Activated naive CD8-positive, alpha-beta T cell treated with anti-CD3 and anti-CD28 coated beads, Interleukin-2, amount 10 ng/mL, durations not matched to agents 7 days and 5 days (primary cell): ENCODE results near the gene CARM1. TPM values are rescaled to one million over a fixed set of nuclear protein-coding genes. Genes with fewer than 3 reads are reported as not detected.
"Not testable (repeated sequence)": the region's sequence is repeated elsewhere in the genome, so short reads cannot be mapped to it uniquely, and the experiment has no call there.

Source experiments
- ATAC-seq: fragments of 150-1000 bp; cut with Tn5 transposase; one replicate; pipeline ENCODE4 v1.10.0; 2021; ENCODE audit warnings: low read depth, moderate library complexity
- POLR2A ChIA-PET: fragments of 350-600 bp; sonication (Branson Sonifier 250); formaldehyde crosslinking; loops from one replicate; lab custom pipeline; 2021; ENCODE audit warnings: antibody characterized with exemption; lab: Charles Lee
- DNase-seq: peaks from one replicate; pipeline ENCODE4 v3.0.0; 2021
- H3K27ac Mint-ChIP-seq: one replicate; pipeline ENCODE4 v1.8.0; 2022; ENCODE audit warnings: mild to moderate bottlenecking, mixed read lengths
- H3K27me3 Mint-ChIP-seq: one replicate; pipeline ENCODE4 v1.8.0; 2022; ENCODE audit warnings: mild to moderate bottlenecking, moderate library complexity, mixed read lengths
- H3K36me3 Mint-ChIP-seq: one replicate; pipeline ENCODE4 v1.8.0; 2021; ENCODE audit warnings: mild to moderate bottlenecking, mixed read lengths
- H3K4me1 Mint-ChIP-seq: one replicate; pipeline ENCODE4 v1.8.0; 2021; ENCODE audit warnings: mixed read lengths
- H3K4me3 Mint-ChIP-seq: one replicate; pipeline ENCODE4 v1.8.0; 2022; ENCODE audit warnings: mild to moderate bottlenecking, moderate library complexity, mixed read lengths
- H3K9me3 Mint-ChIP-seq: one replicate; pipeline ENCODE4 v1.8.0; 2021; ENCODE audit warnings: mixed read lengths
- total RNA-seq, 2 experiments: library from RNA; stranded (reverse); gene quantifications; one replicate each; pipeline ENCODE4 v1.2.3, GENCODE V29; 2021

Gene CARM1
- total RNA-seq, 2 experiments from 2014 or later = 28.3 to 31.5 TPM

- H3K4me1 Mint-ChIP-seq = peaks cover 26% of the 10 kb centered on the region
- H3K9me3 Mint-ChIP-seq = no peaks in the 10 kb centered on the region
- ATAC-seq (peak; percentile 2), DNase-seq (peak; percentile 70)
- POLR2A ChIA-PET = interaction anchor here (1.0 to 2.7 kb wide), 6 partner anchors 9 to 503 kb away, joined by 3 to 10 read pairs (median 3); partner anchors contain the start of genes DNM2, SWSAP1 and TMED1
- H3K27me3 Mint-ChIP-seq = no peaks in the 10 kb centered on the region
- peak overlapping the region; percentile 87 for H3K4me3 Mint-ChIP-seq
- peaks cover 1% of the 10 kb centered on the region for H3K36me3 Mint-ChIP-seq
- peak overlapping the region; percentile 83 for H3K27ac Mint-ChIP-seq
Measured at GRCh38 chr19:10871711-10872545, 575 bp downstream of the CARM1 start.

GRCh38 chr19:10872546-10873107, 1.3 kb downstream of the CARM1 start:
- Mint-ChIP-seq H3K27me3 (no peaks in the 10 kb centered on the region), H3K4me3 (peak overlapping the region; percentile 87), H3K36me3 (peaks cover 1% of the 10 kb centered on the region), H3K4me1 (peaks cover 25% of the 10 kb centered on the region), H3K27ac (peak overlapping the region; percentile 83), H3K9me3 (no peaks in the 10 kb centered on the region)
- POLR2A ChIA-PET = interaction anchor here (0.5 to 1.3 kb wide), 4 partner anchors 8 to 306 kb away, joined by 3 to 5 read pairs (median 4); partner anchors contain the start of gene TMED1
- DNase-seq (no peak), ATAC-seq (no peak)

GRCh38 chr19:10874024-10874423, 2.7 kb downstream of the CARM1 start:
- ATAC-seq (no peak), DNase-seq (no peak)
- H3K36me3 Mint-ChIP-seq = peaks cover 1% of the 10 kb centered on the region
- POLR2A ChIA-PET = interaction anchor here (0.6 kb wide), 1 partner anchor 8 kb away, joined by 3 read pairs; no protein-coding TSS in a partner anchor
- peak overlapping the region; percentile 25 for H3K4me3 Mint-ChIP-seq
- H3K27me3 Mint-ChIP-seq = no peaks in the 10 kb centered on the region
- H3K4me1 Mint-ChIP-seq = peaks cover 26% of the 10 kb centered on the region
- H3K9me3 Mint-ChIP-seq = no peaks in the 10 kb centered on the region
- no peak overlapping the region for H3K27ac Mint-ChIP-seq

GRCh38 chr19:10876459-10877240, 5.3 kb downstream of the CARM1 start:
- POLR2A ChIA-PET = interaction anchor here (0.6 kb wide), 1 partner anchor 22 kb away, joined by 3 read pairs; no protein-coding TSS in a partner anchor
- H3K9me3 Mint-ChIP-seq = no peaks in the 10 kb centered on the region
- ATAC-seq = no peak
- no peak overlapping the region for H3K4me3 Mint-ChIP-seq
- no peaks in the 10 kb centered on the region for H3K27me3 Mint-ChIP-seq
- no peak for DNase-seq
- no peak overlapping the region for H3K27ac Mint-ChIP-seq
- peaks cover 1% of the 10 kb centered on the region for H3K36me3 Mint-ChIP-seq
- peaks cover 27% of the 10 kb centered on the region for H3K4me1 Mint-ChIP-seq

- H3K36me3 Mint-ChIP-seq, H3K4me3 Mint-ChIP-seq, H3K27me3 Mint-ChIP-seq, DNase-seq, POLR2A ChIA-PET, H3K9me3 Mint-ChIP-seq, ATAC-seq: not testable (repeated sequence)
- H3K4me1 Mint-ChIP-seq = peaks cover 27% of the 10 kb centered on the region
- peak overlapping the region; percentile 78 for H3K27ac Mint-ChIP-seq
Measured at GRCh38 chr19:10877608-10878007, 6.3 kb downstream of the CARM1 start.

- Mint-ChIP-seq H3K4me3 (peak overlapping the region; percentile 25), H3K36me3 (no peaks in the 10 kb centered on the region), H3K9me3 (no peaks in the 10 kb centered on the region), H3K27ac (peak overlapping the region; percentile 78), H3K4me1 (peaks cover 23% of the 10 kb centered on the region), H3K27me3 (no peaks in the 10 kb centered on the region)
- no peak for DNase-seq
- POLR2A ChIA-PET = no interaction called here
- ATAC-seq = no peak
Measured at GRCh38 chr19:10878253-10878652, 6.9 kb downstream of the CARM1 start.

- ATAC-seq = no peak
- POLR2A ChIA-PET = interaction anchor here (0.6 kb wide), 1 partner anchor 122 kb away, joined by 4 read pairs; no protein-coding TSS in a partner anchor
- no peak overlapping the region for H3K27ac Mint-ChIP-seq
Measured at GRCh38 chr19:10881403-10882107, 10.2 kb downstream of the CARM1 start.

GRCh38 chr19:10882108-10882457, 10.7 kb downstream of the CARM1 start:
- H3K36me3 Mint-ChIP-seq = no peaks in the 10 kb centered on the region
- ATAC-seq (no peak), DNase-seq (no peak)
- peaks cover 14% of the 10 kb centered on the region for H3K4me1 Mint-ChIP-seq
- POLR2A ChIA-PET = no interaction called here
- no peaks in the 10 kb centered on the region for H3K27me3 Mint-ChIP-seq
- H3K4me3 Mint-ChIP-seq = no peak overlapping the region
- no peaks in the 10 kb centered on the region for H3K9me3 Mint-ChIP-seq
- no peak overlapping the region for H3K27ac Mint-ChIP-seq

More at GRCh38 chr19:10881403-10882107, 10.2 kb downstream of the CARM1 start:
- no peaks in the 10 kb centered on the region for H3K36me3 Mint-ChIP-seq
- peaks cover 17% of the 10 kb centered on the region for H3K4me1 Mint-ChIP-seq
- H3K4me3 Mint-ChIP-seq = no peak overlapping the region
- no peaks in the 10 kb centered on the region for H3K27me3 Mint-ChIP-seq
- H3K9me3 Mint-ChIP-seq = no peaks in the 10 kb centered on the region
- no peak for DNase-seq

- Mint-ChIP-seq H3K4me1 (peaks cover 6% of the 10 kb centered on the region), H3K9me3 (no peaks in the 10 kb centered on the region), H3K36me3 (no peaks in the 10 kb centered on the region), H3K4me3 (no peak overlapping the region), H3K27ac (no peak overlapping the region), H3K27me3 (no peaks in the 10 kb centered on the region)
- POLR2A ChIA-PET = no interaction called here
- no peak for DNase-seq
- no peak for ATAC-seq
Measured at GRCh38 chr19:10884274-10884673, 12.9 kb downstream of the CARM1 start.

GRCh38 chr19:10885201-10886169, 14.1 kb downstream of the CARM1 start:
- H3K9me3 Mint-ChIP-seq = no peaks in the 10 kb centered on the region
- DNase-seq = no peak
- no peaks in the 10 kb centered on the region for H3K36me3 Mint-ChIP-seq
- H3K27me3 Mint-ChIP-seq = no peaks in the 10 kb centered on the region
- no peak overlapping the region for H3K27ac Mint-ChIP-seq
- H3K4me3 Mint-ChIP-seq = no peak overlapping the region
- H3K4me1 Mint-ChIP-seq = peaks cover 5% of the 10 kb centered on the region
- no peak for ATAC-seq
- POLR2A ChIA-PET = interaction anchor here (0.6 to 0.7 kb wide), 2 partner anchors 27 to 69 kb away, joined by 3 read pairs; no protein-coding TSS in a partner anchor

- Mint-ChIP-seq H3K27ac (no peak overlapping the region), H3K36me3 (no peaks in the 10 kb centered on the region), H3K9me3 (no peaks in the 10 kb centered on the region), H3K4me1 (peaks cover 4% of the 10 kb centered on the region), H3K27me3 (no peaks in the 10 kb centered on the region), H3K4me3 (no peak overlapping the region)
- ATAC-seq (no peak), DNase-seq (no peak)
- POLR2A ChIA-PET = no interaction called here
Measured at GRCh38 chr19:10887616-10888367, 16.4 kb downstream of the CARM1 start.
